ENCODE data around the gene DOHH.
"Not testable (repeated sequence)": the region's sequence is repeated elsewhere in the genome, so short reads cannot be mapped to it uniquely, and the experiment has no call there.

DOHH gene

DNA sequence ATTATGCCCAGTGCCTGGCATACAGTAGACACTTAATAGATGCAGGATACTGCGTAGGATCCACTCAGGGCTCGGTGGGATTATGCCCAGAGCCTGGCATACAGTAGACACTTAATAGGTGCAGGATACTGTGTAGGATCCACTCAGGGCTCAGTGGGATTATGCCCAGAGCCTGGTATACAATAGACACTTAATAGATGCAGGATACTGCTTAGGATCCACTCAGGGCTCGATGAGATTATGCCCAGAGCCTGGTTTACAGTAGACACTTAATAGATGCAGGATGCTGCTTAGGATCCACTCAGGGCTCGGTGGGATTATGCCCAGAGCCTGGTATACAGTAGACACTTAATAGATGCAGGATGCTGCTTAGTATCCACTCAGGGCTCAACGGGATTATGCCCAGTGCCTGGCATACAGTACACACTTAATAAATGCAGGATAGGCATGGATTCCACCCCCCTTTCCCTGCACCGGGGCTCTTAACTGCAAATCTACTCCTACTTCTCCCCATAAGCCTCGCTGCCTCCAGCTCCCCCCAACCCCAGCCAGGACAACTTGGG lies 45.0 kb downstream of the DOHH start:
- TF ChIP-seq, protein P1, sequence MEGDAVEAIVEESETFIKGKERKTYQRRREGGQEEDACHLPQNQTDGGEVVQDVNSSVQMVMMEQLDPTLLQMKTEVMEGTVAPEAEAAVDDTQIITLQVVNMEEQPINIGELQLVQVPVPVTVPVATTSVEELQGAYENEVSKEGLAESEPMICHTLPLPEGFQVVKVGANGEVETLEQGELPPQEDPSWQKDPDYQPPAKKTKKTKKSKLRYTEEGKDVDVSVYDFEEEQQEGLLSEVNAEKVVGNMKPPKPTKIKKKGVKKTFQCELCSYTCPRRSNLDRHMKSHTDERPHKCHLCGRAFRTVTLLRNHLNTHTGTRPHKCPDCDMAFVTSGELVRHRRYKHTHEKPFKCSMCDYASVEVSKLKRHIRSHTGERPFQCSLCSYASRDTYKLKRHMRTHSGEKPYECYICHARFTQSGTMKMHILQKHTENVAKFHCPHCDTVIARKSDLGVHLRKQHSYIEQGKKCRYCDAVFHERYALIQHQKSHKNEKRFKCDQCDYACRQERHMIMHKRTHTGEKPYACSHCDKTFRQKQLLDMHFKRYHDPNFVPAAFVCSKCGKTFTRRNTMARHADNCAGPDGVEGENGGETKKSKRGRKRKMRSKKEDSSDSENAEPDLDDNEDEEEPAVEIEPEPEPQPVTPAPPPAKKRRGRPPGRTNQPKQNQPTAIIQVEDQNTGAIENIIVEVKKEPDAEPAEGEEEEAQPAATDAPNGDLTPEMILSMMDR (IDR thresholded peaks at IDR 0.05; ENCODE audit: low read depth, low read length): no peak
- no peak overlapping the region for H3K4me3 ChIP-seq (ENCODE audit: low read depth, low read length)

DNA sequence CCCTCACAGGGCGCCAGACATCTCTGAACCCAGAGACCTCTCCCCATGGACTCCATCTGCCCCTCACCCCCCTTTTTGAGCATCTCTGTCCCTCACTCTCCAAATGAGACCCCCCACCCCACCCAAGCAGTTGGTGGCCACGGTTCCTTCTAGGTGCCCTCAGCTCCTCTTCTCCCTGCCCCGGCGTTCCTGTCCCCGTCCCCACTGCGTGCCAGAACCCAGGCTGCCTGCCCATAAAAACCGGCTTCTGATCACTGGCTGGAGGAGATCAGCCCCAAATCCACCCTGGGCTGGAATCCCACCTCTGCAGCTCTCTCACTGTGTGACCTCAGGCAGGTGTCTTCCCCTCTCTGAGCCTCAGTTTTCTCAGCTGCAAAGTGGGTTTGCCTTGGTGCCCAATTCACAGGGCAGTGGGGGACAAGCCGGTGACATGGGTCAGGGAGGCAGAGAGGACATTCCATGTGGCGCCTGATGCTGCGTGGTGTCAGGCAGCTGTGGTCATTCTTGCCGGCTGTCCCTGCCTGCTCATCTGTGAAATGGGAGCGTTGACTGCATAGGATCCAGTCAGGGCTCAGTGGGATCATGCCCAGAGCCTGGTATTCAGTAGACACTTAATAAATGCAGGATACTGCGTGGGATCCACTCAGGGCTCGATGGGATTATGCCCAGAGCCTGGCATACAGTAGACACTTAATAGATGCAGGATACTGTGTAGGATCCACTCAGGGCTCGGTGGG lies 45.6 kb downstream of the DOHH start:
- no peak overlapping the region for H3K4me3 ChIP-seq (ENCODE audit: low read depth, low read length)
- TF ChIP-seq, protein P1 (IDR thresholded peaks at IDR 0.05; ENCODE audit: low read depth, low read length): no peak

DNA sequence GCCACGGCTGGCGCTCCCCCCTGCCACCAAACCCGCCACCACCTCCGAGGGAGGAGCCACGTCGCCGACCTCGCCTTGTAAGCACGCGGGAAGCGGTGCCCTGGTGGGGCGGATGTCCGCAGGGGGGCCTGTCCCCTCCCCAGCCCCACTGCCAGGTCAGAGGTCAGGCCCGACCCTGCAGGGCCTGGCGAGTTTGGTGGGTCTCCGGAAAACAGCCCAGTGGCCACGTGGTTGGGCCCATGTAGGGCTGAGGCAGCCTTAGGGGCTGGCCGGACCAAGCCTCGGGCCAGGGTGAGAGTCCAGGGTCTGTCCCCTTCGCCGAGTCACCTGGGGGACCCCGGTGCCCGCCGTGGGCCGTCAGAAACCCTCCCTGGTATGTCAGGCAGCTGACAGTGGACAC lies 46.6 kb downstream of the DOHH start:
- H3K4me3 ChIP-seq (ENCODE audit: low read depth, low read length): no peak overlapping the region
- TF ChIP-seq, protein P1 (IDR thresholded peaks at IDR 0.05; ENCODE audit: low read depth, low read length): no peak

DNA sequence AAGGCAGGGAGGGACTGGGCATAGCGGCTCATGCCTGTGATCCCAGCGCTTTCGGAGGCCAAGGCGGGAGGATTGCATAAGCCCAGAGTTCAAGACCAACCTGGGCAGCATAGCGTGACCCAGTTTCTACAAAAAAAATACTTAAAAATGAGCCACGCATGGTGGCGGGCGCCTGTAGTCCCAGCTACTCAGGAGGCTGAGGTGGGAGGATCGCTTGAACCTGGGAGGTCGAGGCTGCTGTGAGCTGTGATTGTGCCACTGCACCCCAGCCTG lies 47.6 kb downstream of the DOHH start:
- H3K4me3 ChIP-seq (ENCODE audit: low read depth, low read length): not testable (repeated sequence)

DNA sequence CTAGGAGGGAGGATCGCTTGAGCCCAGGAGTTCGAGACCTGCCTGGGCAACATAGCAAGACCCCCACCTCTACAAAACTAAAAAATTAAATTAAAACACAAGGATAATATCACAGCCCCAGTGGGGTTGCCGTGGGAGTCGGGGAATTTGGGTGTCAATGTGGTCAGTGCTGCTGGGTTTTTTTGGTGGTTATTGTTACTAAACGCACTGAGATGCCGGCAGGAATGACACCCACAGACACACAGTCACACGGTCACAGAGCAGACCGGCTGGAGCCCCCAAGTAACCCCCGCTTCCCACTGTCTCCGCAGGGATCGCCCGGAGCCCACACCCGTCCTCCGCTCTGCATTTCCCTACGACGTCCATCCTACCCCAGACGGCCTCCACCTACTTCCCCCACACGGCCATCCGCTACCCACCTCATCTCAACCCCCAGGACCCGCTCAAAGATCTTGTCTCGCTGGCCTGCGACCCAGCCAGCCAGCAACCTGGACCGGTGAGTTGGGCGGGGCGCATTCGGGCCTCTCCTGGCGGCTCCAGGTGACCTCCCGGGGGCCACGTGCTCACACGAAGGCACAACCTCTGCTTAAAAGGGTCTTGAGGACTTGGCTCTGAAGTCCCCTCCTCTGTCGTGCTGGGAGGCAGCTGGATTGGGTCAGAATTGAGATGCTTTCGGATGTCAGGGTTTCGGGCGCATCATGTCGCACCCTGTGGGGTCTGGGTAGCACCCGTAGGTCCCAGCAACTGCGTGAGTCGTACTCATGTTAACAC lies 48.1 kb downstream of the DOHH start:
- TF ChIP-seq, protein P1 (IDR thresholded peaks at IDR 0.05; ENCODE audit: low read depth, low read length): no peak

DNA sequence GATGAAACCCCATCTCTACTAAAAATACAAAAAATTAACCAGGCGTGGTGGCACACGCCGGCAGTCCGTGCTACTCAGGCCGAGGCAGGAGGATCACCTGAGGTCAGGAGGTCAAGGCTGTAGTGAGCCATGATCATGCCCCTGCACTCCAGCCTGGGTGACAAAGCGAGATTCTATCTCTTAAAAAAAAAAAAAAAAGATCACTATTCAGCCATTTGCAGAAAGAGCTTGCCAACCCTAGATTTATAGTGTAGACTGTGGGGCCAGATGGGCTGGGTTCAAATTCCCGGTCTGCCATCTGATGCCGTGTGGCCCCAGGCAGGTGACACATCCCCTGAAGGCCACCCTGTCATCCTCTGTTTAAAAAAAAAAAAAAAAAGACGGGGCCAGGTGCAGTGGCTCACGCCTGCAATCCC lies 49.0 kb downstream of the DOHH start:
- TF ChIP-seq, protein P1 (IDR thresholded peaks at IDR 0.05; ENCODE audit: low read depth, low read length): no peak
- H3K4me3 ChIP-seq (ENCODE audit: low read depth, low read length): no peak overlapping the region

More for the DNA sequence above, 48.1 kb downstream of the DOHH start:
- H3K4me3 ChIP-seq (ENCODE audit: low read depth, low read length): no peak overlapping the region

DNA sequence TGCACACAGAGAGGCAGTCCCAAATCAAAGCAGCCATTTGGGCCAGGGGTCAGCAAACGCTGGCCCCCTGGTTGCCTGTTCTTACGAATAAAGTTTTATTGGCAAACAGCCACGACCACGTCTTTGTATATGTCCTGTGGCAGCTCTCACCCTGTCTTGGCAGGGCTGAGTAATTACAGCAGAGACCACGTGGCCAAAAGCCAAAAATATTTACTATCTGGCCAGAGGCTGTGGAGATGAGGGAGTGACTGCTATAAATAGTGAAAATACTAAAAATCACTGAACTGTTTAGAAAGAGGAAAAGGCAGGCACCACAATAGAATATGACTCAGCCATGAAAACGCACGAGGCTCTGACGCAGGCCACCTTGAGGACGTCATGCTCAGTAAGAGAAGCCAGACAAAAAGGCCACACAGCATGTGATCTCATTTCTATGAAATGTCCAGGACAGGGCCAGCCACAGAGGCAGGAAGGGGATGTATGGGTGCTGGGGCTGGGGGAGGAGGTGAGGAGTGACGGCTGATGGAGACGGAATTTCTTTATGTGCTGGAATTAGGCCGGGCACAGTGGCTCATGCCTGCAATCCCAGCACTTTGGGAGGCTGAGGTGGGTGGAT lies 49.6 kb downstream of the DOHH start:
- TF ChIP-seq, protein P1 (IDR thresholded peaks at IDR 0.05; ENCODE audit: low read depth, low read length): no peak
- H3K4me3 ChIP-seq (ENCODE audit: low read depth, low read length): no peak overlapping the region
